ENCODE measurements around the gene SLC2A8. TPM values are rescaled to one million over a fixed set of nuclear protein-coding genes. Genes with fewer than 3 reads are reported as not detected.

SLC2A8 gene
- total RNA-seq, 1 donor from 2014 or later: 14.1 TPM

DNA sequence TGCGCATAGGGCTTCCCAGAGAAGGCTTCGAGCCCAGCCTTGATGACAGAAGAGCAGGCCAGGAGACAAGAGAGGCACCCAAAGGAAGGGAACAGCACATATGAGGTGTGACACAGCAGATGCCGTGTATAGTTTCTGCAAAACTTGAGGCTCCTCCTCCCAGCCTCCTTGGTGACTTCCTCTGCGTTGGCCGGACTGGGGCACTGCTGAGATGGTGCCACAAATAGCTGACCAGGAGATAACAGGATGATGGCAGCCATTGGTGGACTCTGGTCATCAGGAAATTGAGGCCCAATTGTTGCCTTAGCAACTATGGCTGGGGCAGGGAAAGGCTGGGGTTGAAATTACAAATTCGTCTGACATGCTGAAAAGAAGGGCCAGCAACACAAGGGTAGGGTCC lies 22.4 kb downstream of the SLC2A8 start:
- Mint-ChIP-seq H3K27ac (ENCODE audit: unreplicated experiment) (no peak overlapping the region), H3K4me1 (ENCODE audit: low read depth) (peaks cover 18% of the 10 kb centered on the region), H3K9me3 (ENCODE audit: low read depth) (no peaks in the 10 kb centered on the region), H3K4me3 (ENCODE audit: unreplicated experiment) (no peak overlapping the region), H3K27me3 (ENCODE audit: low read depth) (no peaks in the 10 kb centered on the region), H3K36me3 (ENCODE audit: low read depth) (no peaks in the 10 kb centered on the region)
- TF ChIP-seq CTCF (IDR thresholded peaks at IDR 0.05): no peak
- no peak for DNase-seq (ENCODE audit: low spot score)

DNA sequence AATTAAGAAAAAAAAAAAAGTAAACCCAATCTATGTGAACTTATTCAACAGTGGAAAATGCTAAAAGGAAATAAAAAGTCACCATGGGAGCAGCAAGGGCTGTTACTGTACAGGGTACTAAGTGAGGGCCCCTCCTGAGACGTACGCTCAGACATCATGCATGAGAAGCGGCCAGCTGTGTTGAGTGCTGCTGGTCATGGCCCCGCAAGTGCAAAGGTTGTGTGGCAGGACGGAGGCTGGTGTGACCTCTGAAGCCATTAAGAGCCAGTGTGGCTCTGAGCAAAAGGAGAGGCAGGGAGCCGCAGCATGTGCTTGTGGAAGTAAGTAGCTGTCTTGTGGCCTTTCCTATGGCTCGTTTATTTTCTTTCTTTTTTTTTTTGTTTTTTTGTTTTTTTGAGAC lies 24.1 kb downstream of the SLC2A8 start:
- no peak for DNase-seq (ENCODE audit: low spot score)
- Mint-ChIP-seq H3K4me1 (ENCODE audit: low read depth) (peaks cover 34% of the 10 kb centered on the region), H3K4me3 (ENCODE audit: unreplicated experiment) (no peak overlapping the region), H3K9me3 (ENCODE audit: low read depth) (no peaks in the 10 kb centered on the region), H3K27ac (ENCODE audit: unreplicated experiment) (no peak overlapping the region), H3K27me3 (ENCODE audit: low read depth) (no peaks in the 10 kb centered on the region), H3K36me3 (ENCODE audit: low read depth) (no peaks in the 10 kb centered on the region)
- no peak for TF ChIP-seq CTCF (IDR thresholded peaks at IDR 0.05)

- H3K9me3 Mint-ChIP-seq (ENCODE audit: low read depth): no peaks in the 10 kb centered on the region
- TF ChIP-seq CTCF (IDR thresholded peaks at IDR 0.05): no peak
- no peaks in the 10 kb centered on the region for H3K27me3 Mint-ChIP-seq (ENCODE audit: low read depth)
- H3K36me3 Mint-ChIP-seq (ENCODE audit: low read depth): no peaks in the 10 kb centered on the region
- peaks cover 37% of the 10 kb centered on the region for H3K4me1 Mint-ChIP-seq (ENCODE audit: low read depth)
- peak overlapping the region; percentile 98 for H3K4me3 Mint-ChIP-seq (ENCODE audit: unreplicated experiment)
- no peak overlapping the region for H3K27ac Mint-ChIP-seq (ENCODE audit: unreplicated experiment)
- DNase-seq (ENCODE audit: low spot score): no peak
These were observed 25.3 kb downstream of the SLC2A8 start for GRCh38 chr9:127422133-127422782.

- DNase-seq (ENCODE audit: low spot score): no peak
These were observed 25.8 kb downstream of the SLC2A8 start for GRCh38 chr9:127422787-127423186.

DNA sequence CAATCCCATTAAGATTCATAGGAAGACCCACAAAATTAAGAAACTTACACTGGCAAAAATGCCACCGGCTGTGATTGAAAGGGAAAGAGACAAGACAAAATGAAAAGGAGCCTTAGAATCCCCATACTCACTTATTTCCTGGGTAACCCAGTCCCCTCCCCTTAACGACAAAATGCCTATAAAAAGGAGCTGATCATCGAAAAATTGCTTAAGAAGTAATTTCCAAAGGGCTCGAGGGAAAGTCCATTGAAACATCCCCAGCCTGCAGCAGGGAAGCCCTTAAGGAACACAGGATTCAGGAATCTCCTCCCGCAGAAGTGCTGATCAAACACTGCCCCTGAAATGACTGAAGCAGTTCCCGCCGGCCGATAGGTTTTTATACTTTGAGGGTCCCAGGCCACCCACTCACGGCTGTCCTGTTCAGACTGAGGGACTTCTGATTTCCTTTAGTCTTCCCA lies 26.5 kb downstream of the SLC2A8 start:
- peak overlapping the region; percentile 99 for H3K27ac Mint-ChIP-seq (ENCODE audit: unreplicated experiment)
- H3K9me3 Mint-ChIP-seq (ENCODE audit: low read depth): no peaks in the 10 kb centered on the region
- DNase-seq (ENCODE audit: low spot score): no peak
- peak overlapping the region; percentile 98 for H3K4me3 Mint-ChIP-seq (ENCODE audit: unreplicated experiment)
- H3K4me1 Mint-ChIP-seq (ENCODE audit: low read depth): peaks cover 39% of the 10 kb centered on the region
- no peak for TF ChIP-seq CTCF (IDR thresholded peaks at IDR 0.05)
- H3K36me3 Mint-ChIP-seq (ENCODE audit: low read depth): no peaks in the 10 kb centered on the region
- no peaks in the 10 kb centered on the region for H3K27me3 Mint-ChIP-seq (ENCODE audit: low read depth)

More at GRCh38 chr9:127422787-127423186, 25.8 kb downstream of the SLC2A8 start:
- Mint-ChIP-seq H3K27me3 (ENCODE audit: low read depth) (no peaks in the 10 kb centered on the region), H3K4me3 (ENCODE audit: unreplicated experiment) (peak overlapping the region; percentile 98), H3K27ac (ENCODE audit: unreplicated experiment) (peak overlapping the region; percentile 99), H3K36me3 (ENCODE audit: low read depth) (no peaks in the 10 kb centered on the region), H3K9me3 (ENCODE audit: low read depth) (no peaks in the 10 kb centered on the region), H3K4me1 (ENCODE audit: low read depth) (peaks cover 38% of the 10 kb centered on the region)
- no peak for TF ChIP-seq CTCF (IDR thresholded peaks at IDR 0.05)
